Fibroblast of skin of right biceps (primary cell): Measurements from ENCODE around the gene OSBPL8.

Experiments
- DNase-seq: peaks from one replicate; pipeline ENCODE4 v3.0.0-alpha.2; 2013

Gene OSBPL8

GRCh38 chr12:76462668-76463224 lies 96.8 kb downstream of the OSBPL8 start:
- DNase-seq, result peak; percentile 49

DNA sequence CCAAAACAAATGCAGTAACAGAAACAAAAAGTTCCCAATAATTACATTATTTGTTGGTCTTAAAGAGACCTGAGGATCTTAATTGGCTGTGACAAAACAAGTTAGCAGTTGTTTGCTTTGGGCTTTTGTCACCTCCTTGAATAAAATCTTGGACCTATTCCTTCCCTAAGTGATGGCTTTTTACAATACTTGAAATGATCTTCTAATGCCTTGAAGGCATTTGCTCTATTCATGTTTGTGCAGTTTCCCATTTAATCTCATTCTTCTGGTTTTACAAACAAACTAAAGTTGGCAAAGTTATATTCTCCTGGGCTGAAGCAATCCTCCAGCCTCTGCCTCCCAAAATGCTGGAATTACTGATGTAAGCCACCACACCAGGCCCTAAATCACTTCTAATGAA lies 98.8 kb downstream of the OSBPL8 start:
- DNase-seq, result no peak

GRCh38 chr12:76457818-76458217 lies 101.8 kb downstream of the OSBPL8 start:
- DNase-seq, result no peak

- no peak for DNase-seq
Observed at GRCh38 chr12:76457010-76457409, 102.6 kb downstream of the OSBPL8 start.

DNA sequence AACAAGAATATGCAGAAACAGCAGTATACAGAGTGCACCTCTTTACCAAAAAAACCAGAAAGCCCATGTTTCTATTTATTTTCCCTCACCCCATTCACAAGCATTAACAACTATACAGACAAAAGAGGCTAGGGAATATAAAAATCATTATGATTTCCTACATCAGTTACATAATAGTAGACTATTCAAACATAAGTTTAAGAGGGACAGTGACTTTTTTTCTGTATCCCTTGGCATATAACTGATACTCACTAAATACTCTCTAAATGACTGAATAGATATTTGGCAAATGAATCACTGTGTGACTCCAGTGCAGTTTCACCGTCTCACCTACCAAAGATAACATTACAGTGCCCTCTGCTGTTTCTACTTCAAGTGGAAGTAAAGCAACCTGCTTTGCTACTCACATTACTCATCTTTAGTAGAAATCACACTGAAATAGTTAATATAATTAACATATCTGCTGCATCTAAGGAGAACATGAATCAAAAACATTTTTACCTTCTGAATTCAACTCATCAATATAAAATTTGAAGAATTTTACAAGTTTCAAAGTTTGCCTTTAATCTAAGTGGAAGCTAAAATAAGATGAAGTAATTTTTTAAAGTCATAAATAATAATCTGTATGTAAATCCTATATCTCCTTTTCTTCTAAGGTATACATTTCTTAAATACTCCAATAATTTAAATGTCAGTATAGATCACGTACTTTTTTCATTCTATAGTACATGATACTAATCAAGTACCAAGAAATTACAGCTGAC lies 103.8 kb downstream of the OSBPL8 start:
- DNase-seq, result peak; percentile 91

GRCh38 chr12:76451528-76451927 lies 108.0 kb downstream of the OSBPL8 start:
- no peak for DNase-seq

DNA sequence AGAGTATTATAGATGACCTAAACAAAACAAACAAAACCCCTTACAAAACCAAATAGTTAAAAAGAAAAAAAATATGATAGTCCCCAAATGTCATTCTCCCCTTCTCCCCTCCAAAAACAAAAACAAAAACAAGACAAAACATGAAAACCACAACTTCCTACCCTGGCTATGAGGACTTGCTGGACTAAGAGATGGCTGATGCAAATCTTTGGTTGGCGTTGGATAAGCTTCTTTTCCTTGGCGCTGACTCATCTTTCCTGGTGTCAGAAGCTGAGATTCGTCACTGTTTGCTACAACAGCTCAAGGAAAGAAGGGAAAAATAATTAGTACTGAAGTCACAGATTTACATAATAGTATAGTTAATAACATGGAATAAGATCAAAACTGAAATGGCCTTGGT lies 108.9 kb downstream of the OSBPL8 start:
- DNase-seq, result peak; percentile 88

DNA sequence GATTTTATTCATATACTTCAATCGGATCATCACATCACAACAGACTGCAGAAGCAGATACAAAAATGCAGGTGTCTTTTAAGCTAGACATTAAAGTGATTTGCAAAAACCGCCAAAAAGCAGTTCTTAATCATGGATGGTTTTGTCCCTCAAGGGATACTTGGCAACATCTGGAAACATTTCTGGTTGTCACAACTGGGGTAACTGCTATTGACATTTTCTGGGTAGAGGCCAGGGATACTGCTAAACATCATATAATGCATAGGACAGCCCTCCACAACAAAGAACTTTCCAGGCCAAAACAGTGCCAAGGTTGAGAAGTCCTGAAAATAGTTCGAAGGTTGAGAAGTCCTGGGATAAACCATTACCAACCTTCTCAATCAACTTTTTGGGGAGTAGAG lies 109.6 kb downstream of the OSBPL8 start:
- peak; percentile 30 for DNase-seq

GRCh38 chr12:76449583-76449982 lies 110.0 kb downstream of the OSBPL8 start:
- peak; percentile 79 for DNase-seq

GRCh38 chr12:76449016-76449415 lies 110.6 kb downstream of the OSBPL8 start:
- DNase-seq, result no peak

DNA sequence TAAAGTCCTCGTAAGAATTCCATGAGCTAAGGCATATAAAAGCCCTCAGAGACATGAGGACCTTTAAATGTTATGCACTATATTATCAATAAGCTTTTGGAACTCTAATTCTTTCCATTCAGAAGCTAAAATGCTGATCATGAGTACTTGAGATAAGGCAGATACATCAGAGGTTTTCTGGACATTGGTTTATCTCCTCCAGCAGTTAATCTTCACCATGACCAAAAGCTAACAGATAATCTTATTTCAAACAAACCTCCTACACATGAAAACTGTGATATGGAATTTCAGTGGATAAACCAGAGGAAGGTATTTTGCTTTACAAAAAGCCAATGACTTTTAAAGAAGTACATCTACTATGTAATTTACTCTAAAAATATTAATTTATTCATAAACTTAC lies 113.5 kb downstream of the OSBPL8 start:
- DNase-seq, result no peak

DNA sequence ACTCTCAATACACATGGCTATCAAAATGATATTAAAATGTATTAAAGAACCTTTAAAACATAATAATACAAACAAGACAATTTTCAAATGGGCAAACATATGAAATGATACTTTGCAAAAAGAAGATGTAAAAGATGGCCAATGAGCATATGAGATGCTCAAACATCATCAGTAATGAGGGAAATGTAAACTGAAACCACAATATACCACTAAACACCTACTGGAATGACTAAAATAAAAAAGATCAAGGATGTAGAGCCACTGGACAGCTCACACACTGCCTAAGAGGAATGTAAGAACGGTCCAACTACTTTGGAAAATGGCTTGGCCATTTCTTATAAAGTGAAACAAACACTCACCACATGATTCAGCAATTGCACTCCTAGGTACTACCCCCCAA lies 114.1 kb downstream of the OSBPL8 start:
- peak; percentile 27 for DNase-seq

GRCh38 chr12:76444408-76444984 lies 115.1 kb downstream of the OSBPL8 start:
- DNase-seq, result no peak

DNA sequence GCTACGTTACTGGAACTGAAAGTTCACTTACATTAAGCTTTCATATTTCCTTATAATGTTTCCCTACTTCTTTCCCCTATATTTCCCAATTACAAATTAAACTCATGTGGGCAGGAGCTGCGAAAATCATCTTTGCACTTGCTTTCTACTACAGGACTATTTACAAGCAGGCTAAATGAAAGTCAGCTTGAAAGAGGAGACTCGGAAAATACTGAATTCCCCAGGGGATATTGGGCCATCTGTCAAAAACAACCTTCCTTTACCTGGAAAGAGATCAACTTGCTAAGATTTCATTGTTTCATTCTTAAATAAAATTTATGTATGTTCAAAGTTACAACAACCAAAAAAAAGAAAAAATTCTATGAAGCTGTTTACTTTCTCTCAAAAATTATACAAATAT lies 118.6 kb downstream of the OSBPL8 start:
- no peak for DNase-seq

- DNase-seq, result no peak
Observed at GRCh38 chr12:76432733-76433132, 126.8 kb downstream of the OSBPL8 start.

GRCh38 chr12:76428117-76428516 lies 131.5 kb downstream of the OSBPL8 start:
- DNase-seq, result no peak

GRCh38 chr12:76426160-76426559 lies 133.4 kb downstream of the OSBPL8 start:
- DNase-seq, result no peak

DNA sequence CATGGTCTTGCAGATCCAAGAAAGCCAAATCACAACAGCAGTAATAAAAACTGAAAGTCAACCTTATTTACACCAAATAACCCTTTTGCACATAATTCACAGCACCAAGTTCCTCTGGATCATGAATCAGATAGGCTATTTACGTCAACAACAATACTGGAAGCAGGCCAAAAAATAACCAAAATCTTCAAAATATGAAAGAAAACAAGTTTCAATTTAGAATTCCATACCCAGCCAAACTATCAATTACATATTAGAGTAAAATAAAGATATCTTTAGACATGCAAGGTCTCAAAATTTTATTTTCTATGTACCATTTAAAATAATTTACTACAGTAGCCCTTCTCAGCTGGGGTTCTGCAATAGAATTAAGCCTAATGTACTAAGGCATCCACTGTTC lies 134.6 kb downstream of the OSBPL8 start:
- no peak for DNase-seq

DNA sequence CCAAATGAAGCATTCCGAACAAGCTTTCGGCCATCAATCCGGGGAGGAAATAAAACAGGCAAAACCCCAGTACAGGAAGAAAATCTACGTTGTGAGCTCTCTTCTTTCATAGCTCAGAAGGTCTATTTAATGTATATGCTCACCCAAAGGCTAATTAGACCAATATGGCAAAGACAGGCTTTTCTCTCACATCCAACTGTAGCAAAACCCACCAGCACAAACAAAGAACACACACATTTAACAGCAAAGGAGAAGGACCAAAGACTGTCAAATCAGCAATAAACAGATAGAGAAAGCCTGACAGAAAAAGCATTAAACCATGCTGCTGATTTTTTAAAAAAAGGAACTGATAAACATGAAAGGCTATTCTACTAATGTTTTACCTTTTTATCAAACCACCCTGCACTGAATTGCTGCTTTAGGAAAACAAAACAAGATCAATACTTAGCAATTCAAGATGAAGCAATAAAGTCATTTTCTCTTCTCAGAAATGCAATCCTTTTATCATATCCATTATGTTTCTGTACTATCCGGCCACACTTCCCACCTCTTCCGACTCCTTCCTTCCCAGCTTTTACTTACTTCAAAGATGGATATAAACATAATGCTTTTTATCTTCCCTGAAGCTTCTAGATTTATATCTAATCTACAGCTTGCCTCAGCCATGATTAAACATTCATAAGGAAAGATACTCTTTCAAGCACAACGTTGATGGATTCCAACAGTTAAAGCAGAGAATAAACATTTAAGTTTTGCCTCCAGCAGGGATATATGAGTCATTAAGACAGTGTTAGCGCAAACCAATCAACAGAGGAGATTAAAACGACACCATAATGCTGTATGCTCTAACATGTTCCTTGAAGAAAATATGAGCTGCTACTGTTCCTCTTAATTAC lies 136.8 kb downstream of the OSBPL8 start:
- DNase-seq, result peak; percentile 68

DNA sequence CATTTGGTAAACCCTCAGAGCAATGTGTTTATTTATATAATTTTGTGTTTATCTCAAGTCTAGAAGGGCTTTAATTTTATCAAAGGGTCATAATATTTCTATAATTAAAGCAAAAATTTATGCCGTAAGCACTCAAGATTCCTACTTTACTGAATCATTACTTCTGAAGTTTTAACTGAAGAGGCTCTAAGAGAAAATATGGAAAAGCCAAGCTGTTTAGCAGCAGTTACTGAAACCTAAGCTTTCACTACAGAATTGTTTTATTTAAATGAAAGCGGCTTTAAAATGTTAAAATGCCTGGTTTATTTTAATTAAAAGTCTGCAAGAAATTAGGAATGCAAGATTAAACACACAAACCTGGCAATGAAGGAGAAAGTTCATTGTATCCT lies 137.4 kb downstream of the OSBPL8 start:
- no peak for DNase-seq

DNA sequence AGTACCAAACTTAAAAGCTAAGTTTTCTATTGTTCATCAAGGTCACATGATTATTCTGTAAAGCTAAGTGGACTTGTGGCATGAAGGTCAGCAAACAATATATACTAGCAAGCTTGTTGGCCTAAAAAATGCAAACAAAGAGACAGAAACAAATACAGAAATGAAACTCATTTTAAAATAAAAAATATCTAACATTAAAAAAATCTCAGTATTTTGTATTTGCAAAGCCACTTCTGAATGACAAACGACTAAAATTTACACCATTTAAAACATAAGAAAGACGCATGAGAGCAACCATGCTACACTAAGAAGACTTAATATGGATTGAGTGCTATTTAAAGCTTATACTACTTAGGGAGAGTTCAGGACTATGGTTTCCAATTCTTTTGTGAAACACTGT lies 138.5 kb downstream of the OSBPL8 start:
- DNase-seq, result no peak

- no peak for DNase-seq
Observed at GRCh38 chr12:76420222-76420621, 139.3 kb downstream of the OSBPL8 start.

GRCh38 chr12:76417116-76417515 lies 142.5 kb downstream of the OSBPL8 start:
- no peak for DNase-seq

DNA sequence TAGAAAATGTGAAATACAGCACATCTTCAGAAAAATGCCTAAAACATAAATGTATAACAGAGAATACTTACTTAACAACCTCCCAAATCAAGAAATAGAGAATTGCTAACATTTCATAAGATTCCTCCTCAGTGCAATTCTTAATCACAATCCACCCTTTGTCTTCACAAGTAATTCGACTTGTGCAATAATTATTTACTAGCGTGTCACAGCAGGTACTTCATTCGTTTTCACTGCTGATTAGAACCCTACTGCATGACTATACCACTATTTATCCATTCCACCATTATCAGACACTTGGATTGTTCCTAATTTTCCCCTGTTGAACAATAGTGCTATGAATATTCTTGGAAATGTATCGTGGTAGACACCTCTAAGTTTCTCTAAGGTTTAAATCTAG lies 146.4 kb downstream of the OSBPL8 start:
- DNase-seq, result no peak
